Measurements from ENCODE around the gene TCHHL1.

DNA sequence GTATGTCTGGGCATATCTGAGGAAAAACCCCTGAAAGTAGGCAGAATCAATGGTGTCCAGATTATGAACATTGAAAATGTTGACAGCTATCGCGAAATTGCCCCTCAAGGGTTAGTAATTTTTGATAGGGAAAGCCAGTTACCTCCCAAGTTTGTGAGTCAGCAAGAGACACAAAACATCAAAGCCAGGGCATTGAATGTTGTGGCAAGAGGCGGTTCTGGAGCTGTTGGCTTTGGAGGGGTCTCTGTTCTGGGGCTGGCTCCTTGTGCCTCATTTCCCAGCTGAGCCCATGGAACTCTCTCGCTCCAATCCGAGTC is 41.5 kb downstream of the TCHHL1 start:
- TF ChIP-seq POLR2A (IDR thresholded peaks at IDR 0.05; ENCODE audit: low read depth, low read length) (no peak), POLR2AphosphoS5 (IDR thresholded peaks at IDR 0.05; ENCODE audit: low read depth, low read length) (no peak), TAF1 (IDR thresholded peaks at IDR 0.05; ENCODE audit: borderline replicate concordance, low read depth, low read length) (no peak)
